ENCODE results near the gene NSG1.
"Not testable (repeated sequence)": the region's sequence is repeated elsewhere in the genome, so short reads cannot be mapped to it uniquely, and the experiment has no call there.

NSG1 gene

GRCh38 chr4:4417886-4418285, 31.0 kb downstream of the NSG1 start:
- no peak for DNase-seq

- no peak for DNase-seq
These were observed 31.9 kb downstream of the NSG1 start for GRCh38 chr4:4418676-4419390.

GRCh38 chr4:4419896-4420295, 33.0 kb downstream of the NSG1 start:
- DNase-seq = no peak

- no peak for DNase-seq
These were observed 33.5 kb downstream of the NSG1 start for GRCh38 chr4:4420421-4420820.

- no peak for DNase-seq
These were observed 34.5 kb downstream of the NSG1 start for GRCh38 chr4:4421356-4421755.

GRCh38 chr4:4422117-4422516, 35.2 kb downstream of the NSG1 start:
- DNase-seq = not testable (repeated sequence)

- DNase-seq = no peak
These were observed 36.1 kb downstream of the NSG1 start for GRCh38 chr4:4422856-4423499.

GRCh38 chr4:4423706-4424498, 37.0 kb downstream of the NSG1 start:
- DNase-seq = no peak

GRCh38 chr4:4424499-4425115, 37.7 kb downstream of the NSG1 start:
- DNase-seq = no peak

- no peak for DNase-seq
These were observed 38.3 kb downstream of the NSG1 start for GRCh38 chr4:4425119-4425690.

GRCh38 chr4:4425696-4426095, 38.8 kb downstream of the NSG1 start:
- no peak for DNase-seq

GRCh38 chr4:4426511-4427120, 39.7 kb downstream of the NSG1 start:
- no peak for DNase-seq

GRCh38 chr4:4427121-4427870, 40.4 kb downstream of the NSG1 start:
- no peak for DNase-seq

- DNase-seq = no peak
These were observed 41.0 kb downstream of the NSG1 start for GRCh38 chr4:4427886-4428285.

- DNase-seq = no peak
These were observed 42.3 kb downstream of the NSG1 start for GRCh38 chr4:4428966-4429875.

- DNase-seq = peak; percentile 45
These were observed 43.7 kb downstream of the NSG1 start for GRCh38 chr4:4430492-4431195.

GRCh38 chr4:4432341-4433125, 45.6 kb downstream of the NSG1 start:
- DNase-seq = no peak

- DNase-seq = no peak
These were observed 47.0 kb downstream of the NSG1 start for GRCh38 chr4:4433941-4434340.

GRCh38 chr4:4436244-4436823, 49.4 kb downstream of the NSG1 start:
- DNase-seq = no peak
